Colonic mucosa (tissue), 4 donors: ENCODE data around the gene GSTCD. TPM values are rescaled to one million over a fixed set of nuclear protein-coding genes. Genes with fewer than 3 reads are reported as not detected.

Experiments
- DNase-seq: peaks from one replicate; pipeline ENCODE4 v3.0.0-alpha.2; 2020
- H3K27ac ChIP-seq: fragments of 200-600 bp; one replicate; pipeline ENCODE4 v1.8.0; 2021
- H3K27me3 ChIP-seq: fragments of 200-600 bp; one replicate; pipeline ENCODE4 v1.8.0; 2021
- H3K36me3 ChIP-seq: fragments of 200-600 bp; one replicate; pipeline ENCODE4 v1.8.0; 2021
- H3K4me1 ChIP-seq: fragments of 200-600 bp; one replicate; pipeline ENCODE4 v1.8.0; 2021; ENCODE audit warnings: mild to moderate bottlenecking
- H3K4me3 ChIP-seq: fragments of 200-600 bp; one replicate; pipeline ENCODE4 v1.8.0; 2021
- H3K9ac ChIP-seq, 2 donors: one replicate each; pipeline ENCODE4 v1.7.0; 2013; ENCODE audit warnings: control low read depth in 2 of 2, low read depth in 2 of 2, low read length in 2 of 2
- H3K9me3 ChIP-seq: fragments of 200-600 bp; one replicate; pipeline ENCODE4 v1.8.0; 2021
- CTCF ChIP-seq: fragments of 200-600 bp; IDR thresholded peaks from one replicate; pipeline ENCODE4 v1.8.0; 2022; ENCODE audit warnings: antibody characterized with exemption, mild to moderate bottlenecking
- intact Hi-C: fragments of 100-400 bp; cut with DNase I; formaldehyde crosslinking; loops from one replicate; pipeline ENCODE4 v1.14.1; 2022
- total RNA-seq, 2 donors: library from RNA; stranded (reverse); fragmentation: NEBNext Ultra II Directional in 1 of 2; extraction: Animal tissue kit (Norgen Biotek cat#: 25700) in 1 of 2; gene quantifications; one replicate each; pipeline ENCODE4 v1.2.1, GENCODE V29; 2021
- donor health status: healthy.
- donor health status: DM: no; HTN: no; CAD: no.
- donor health status: DM: no; HTN: no; CAD: no.

GSTCD gene
- total RNA-seq, 2 donors from 2014 or later: 9.0 to 17.5 TPM

DNA sequence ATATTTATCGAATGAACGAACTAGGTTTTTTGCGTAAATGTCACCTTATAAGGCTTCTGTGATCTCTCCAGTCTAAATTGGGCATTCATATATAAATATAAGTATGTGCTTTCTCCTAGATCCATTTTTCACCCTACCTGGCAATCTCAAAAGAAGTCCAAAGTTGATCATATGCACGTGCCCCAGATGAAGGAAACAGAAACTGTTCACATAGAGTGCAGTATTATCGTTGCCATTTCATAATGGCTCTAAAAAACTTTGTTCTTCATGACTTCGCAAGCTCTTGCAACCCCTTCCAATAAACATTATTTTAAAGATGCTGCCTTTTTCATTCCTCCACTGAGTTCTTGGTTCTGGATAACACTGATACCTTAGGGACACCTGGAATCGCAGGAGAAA is 803 bp upstream of the GSTCD start:
- H3K36me3 ChIP-seq: no peaks in the 10 kb centered on the region
- H3K4me3 ChIP-seq: peak overlapping the region; percentile 97
- peak overlapping the region; percentile 89 for H3K27ac ChIP-seq
- intact Hi-C loops: loop anchor here (10.0 kb wide), 1 partner anchor 183 kb away; no protein-coding TSS in a partner anchor
- no peaks in the 10 kb centered on the region for H3K27me3 ChIP-seq
- H3K9me3 ChIP-seq: no peaks in the 10 kb centered on the region
- H3K9ac ChIP-seq: peak overlapping the region; percentile 83 to 90
- peaks cover 6% of the 10 kb centered on the region for H3K4me1 ChIP-seq
- no peak for DNase-seq
- TF ChIP-seq CTCF: no peak

- Histone ChIP-seq H3K27me3 (no peaks in the 10 kb centered on the region), H3K9ac (peak overlapping the region; percentile 80 to 83), H3K27ac (peak overlapping the region; percentile 89), H3K4me1 (peaks cover 6% of the 10 kb centered on the region), H3K9me3 (no peaks in the 10 kb centered on the region), H3K4me3 (peak overlapping the region; percentile 97), H3K36me3 (no peaks in the 10 kb centered on the region)
- peak; percentile 42 for DNase-seq
- no peak for TF ChIP-seq CTCF
- intact Hi-C loops: loop anchor here (10.0 kb wide), 1 partner anchor 184 kb away; no protein-coding TSS in a partner anchor
Observed at GRCh38 chr4:105709081-105709450, 482 bp downstream of the GSTCD start.

- Histone ChIP-seq H3K4me1 (peaks cover 6% of the 10 kb centered on the region), H3K27me3 (no peaks in the 10 kb centered on the region), H3K27ac (no peak overlapping the region), H3K4me3 (no peak overlapping the region), H3K36me3 (no peaks in the 10 kb centered on the region), H3K9ac (no peak overlapping the region), H3K9me3 (no peaks in the 10 kb centered on the region)
- no peak for TF ChIP-seq CTCF
- intact Hi-C loops: loop anchor here (10.0 kb wide), 1 partner anchor 565 kb away; the partner anchor contains the start of gene TET2
- no peak for DNase-seq
Observed at GRCh38 chr4:105710012-105710600, 1.5 kb downstream of the GSTCD start.

DNA sequence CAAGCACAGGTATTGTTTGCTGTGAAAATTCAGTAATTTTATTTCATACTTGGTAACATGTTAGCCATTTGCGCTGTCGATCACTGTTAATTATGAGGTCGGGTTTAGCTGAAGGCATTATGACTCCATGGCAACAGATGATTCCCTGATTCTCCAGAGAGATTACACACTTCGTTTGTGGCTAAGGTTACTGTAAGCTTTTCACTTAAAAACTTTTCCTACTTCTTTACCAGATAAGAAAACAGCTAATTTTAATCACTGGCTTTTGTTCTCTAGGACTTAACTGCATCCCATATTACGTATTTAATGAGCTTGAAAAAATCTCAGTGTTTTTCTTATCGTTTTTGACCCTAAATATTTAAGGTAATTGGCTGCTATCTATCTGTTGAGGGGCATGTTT is 2.1 kb downstream of the GSTCD start:
- Histone ChIP-seq H3K27ac (no peak overlapping the region), H3K9me3 (no peaks in the 10 kb centered on the region), H3K4me1 (peaks cover 6% of the 10 kb centered on the region), H3K27me3 (no peaks in the 10 kb centered on the region), H3K36me3 (no peaks in the 10 kb centered on the region), H3K9ac (no peak overlapping the region), H3K4me3 (no peak overlapping the region)
- DNase-seq: no peak
- intact Hi-C loops: loop anchor here (10.0 kb wide), 1 partner anchor 566 kb away; the partner anchor contains the start of gene TET2
- TF ChIP-seq CTCF: no peak

DNA sequence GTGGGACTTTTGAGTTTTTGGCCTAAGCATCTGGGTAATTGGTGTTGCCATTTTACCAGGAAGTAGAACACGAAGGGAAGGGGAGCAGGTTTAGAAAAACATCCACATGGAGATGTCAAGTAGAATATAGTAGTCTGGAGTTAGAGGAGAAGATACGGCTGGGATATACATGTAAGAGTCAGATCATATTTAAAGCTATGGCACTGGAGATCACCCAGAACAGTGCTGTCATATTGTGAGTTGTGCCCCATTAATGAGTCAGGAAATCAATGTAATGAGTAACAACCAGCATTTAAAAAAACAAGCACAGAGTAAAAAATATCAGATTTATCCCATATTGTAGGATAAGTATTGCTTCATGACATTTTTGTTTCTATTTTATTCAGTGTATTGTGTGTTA is 4.2 kb downstream of the GSTCD start:
- DNase-seq: no peak
- intact Hi-C loops: loop anchor here (10.0 kb wide), 1 partner anchor 568 kb away; the partner anchor contains the start of gene TET2
- Histone ChIP-seq H3K27ac (no peak overlapping the region), H3K27me3 (no peaks in the 10 kb centered on the region), H3K9ac (no peak overlapping the region), H3K36me3 (no peaks in the 10 kb centered on the region), H3K4me3 (no peak overlapping the region), H3K4me1 (no peaks in the 10 kb centered on the region), H3K9me3 (no peaks in the 10 kb centered on the region)
- TF ChIP-seq CTCF: no peak
